ENCODE data around the gene LCE7A.

Gene LCE7A

GRCh38 chr1:152886085-152886484 lies 26.3 kb downstream of the LCE7A start:
- DNase-seq (ENCODE audit: low read depth): no peak
- TF ChIP-seq CTCF (IDR thresholded peaks at IDR 0.05; ENCODE audit: low read depth, low read length, missing control alignments): no peak
- H3K4me3 ChIP-seq (ENCODE audit: low read depth, low read length): no peak overlapping the region

GRCh38 chr1:152886758-152887409 lies 27.1 kb downstream of the LCE7A start:
- no peak for TF ChIP-seq CTCF (IDR thresholded peaks at IDR 0.05; ENCODE audit: low read depth, low read length, missing control alignments)
- DNase-seq (ENCODE audit: low read depth): no peak
- H3K4me3 ChIP-seq (ENCODE audit: low read depth, low read length): no peak overlapping the region

GRCh38 chr1:152888126-152888525 lies 28.3 kb downstream of the LCE7A start:
- no peak for TF ChIP-seq CTCF (IDR thresholded peaks at IDR 0.05; ENCODE audit: low read depth, low read length, missing control alignments)
- H3K4me3 ChIP-seq (ENCODE audit: low read depth, low read length): no peak overlapping the region
- no peak for DNase-seq (ENCODE audit: low read depth)

- DNase-seq (ENCODE audit: low read depth): no peak
- no peak for TF ChIP-seq CTCF (IDR thresholded peaks at IDR 0.05; ENCODE audit: low read depth, low read length, missing control alignments)
- H3K4me3 ChIP-seq (ENCODE audit: low read depth, low read length): no peak overlapping the region
Measured at GRCh38 chr1:152899027-152899426, 39.2 kb downstream of the LCE7A start.

GRCh38 chr1:152899883-152900282 lies 40.1 kb downstream of the LCE7A start:
- no peak for TF ChIP-seq CTCF (IDR thresholded peaks at IDR 0.05; ENCODE audit: low read depth, low read length, missing control alignments)
- no peak for DNase-seq (ENCODE audit: low read depth)
- no peak overlapping the region for H3K4me3 ChIP-seq (ENCODE audit: low read depth, low read length)

GRCh38 chr1:152901631-152902030 lies 41.8 kb downstream of the LCE7A start:
- no peak overlapping the region for H3K4me3 ChIP-seq (ENCODE audit: low read depth, low read length)
- no peak for TF ChIP-seq CTCF (IDR thresholded peaks at IDR 0.05; ENCODE audit: low read depth, low read length, missing control alignments)
- DNase-seq (ENCODE audit: low read depth): no peak

- H3K4me3 ChIP-seq (ENCODE audit: low read depth, low read length): no peak overlapping the region
- TF ChIP-seq CTCF (IDR thresholded peaks at IDR 0.05; ENCODE audit: low read depth, low read length, missing control alignments): no peak
- DNase-seq (ENCODE audit: low read depth): no peak
Measured at GRCh38 chr1:152902636-152903035, 42.8 kb downstream of the LCE7A start.
